Lung (tissue), 12 donors: ENCODE measurements around the gene CADM2. TPM values are rescaled to one million over a fixed set of nuclear protein-coding genes. Genes with fewer than 3 reads are reported as not detected.
A peak's percentile ranks its signal among the peaks of the same experiment; 100 is the strongest.
"Not testable (repeated sequence)": the region's sequence is repeated elsewhere in the genome, so short reads cannot be mapped to it uniquely, and the experiment has no call there.

Source experiments
- ATAC-seq: fragments of 200-7000 bp; cut with Tn5 transposase; one replicate; pipeline ENCODE4 v1.9.1; 2020; ENCODE audit warnings: moderate number of reproducible peaks; ENCODE audit not compliant: insufficient read depth, low FRiP score
- DNase-seq, 3 donors: peaks; one replicate each; pipeline ENCODE4 v3.0.0-alpha.2; 2013 to 2017
- H3K27ac ChIP-seq, 2 donors: one replicate each; pipeline ENCODE4 v1.5.1; 2013; ENCODE audit warnings: mild to moderate bottlenecking in 2 of 2, moderate library complexity in 2 of 2, control low read depth in 1 of 2, inconsistent platforms in 1 of 2, low read depth in 1 of 2, low read length in 1 of 2
- H3K27me3 ChIP-seq, 3 donors: one replicate each; pipeline ENCODE4 v1.5.1; 2013; ENCODE audit warnings: low read length in 2 of 3; ENCODE audit not compliant: control insufficient read depth in 3 of 3, insufficient read depth in 3 of 3
- H3K36me3 ChIP-seq, 4 donors: one replicate each; pipeline ENCODE4 v1.5.1; 2013; ENCODE audit warnings: low read length in 4 of 4, mild to moderate bottlenecking in 1 of 4, moderate library complexity in 1 of 4; ENCODE audit not compliant: control insufficient read depth in 4 of 4, insufficient read depth in 4 of 4
- H3K4me1 ChIP-seq, 5 donors: one replicate each; pipeline ENCODE4 v1.5.1; 2013; ENCODE audit warnings: low read length in 5 of 5, mild to moderate bottlenecking in 2 of 5, moderate library complexity in 1 of 5; ENCODE audit not compliant: control insufficient read depth in 5 of 5, insufficient read depth in 5 of 5
- H3K4me3 ChIP-seq: one replicate; pipeline ENCODE4 v1.5.1; 2013; ENCODE audit warnings: mild to moderate bottlenecking, control low read depth, moderate library complexity
- H3K9ac ChIP-seq, 2 donors: one replicate each; pipeline ENCODE4 v1.5.1; 2013; ENCODE audit warnings: low read length in 2 of 2, control low read depth in 1 of 2; ENCODE audit not compliant: insufficient read depth in 1 of 2
- H3K9me3 ChIP-seq, 4 donors: one replicate each; pipeline ENCODE4 v1.5.1; 2013; ENCODE audit warnings: low read length in 3 of 4, mild to moderate bottlenecking in 1 of 4, moderate library complexity in 1 of 4; ENCODE audit not compliant: control insufficient read depth in 4 of 4, insufficient read depth in 3 of 4
- CTCF ChIP-seq: IDR thresholded peaks from 2 replicates; pipeline ENCODE4 v1.5.1; 2012; ENCODE audit warnings: mild to moderate bottlenecking; ENCODE audit errors: control extremely low read depth, extremely low read depth
- WGBS, 2 donors: extraction: QIAGEN DNeasy Blood & Tissue Kit; methylation state at CpG; one replicate each; pipeline ENCODE4 v1.1.7; 2013; 5-methylcytosine and 5-hydroxymethylcytosine counted together
- polyA plus RNA-seq, 2 donors: library from polyadenylated mRNA; stranded (reverse); fragments of 200-250 nt; gene quantifications; one replicate each; pipeline ENCODE4 v1.2.1, GENCODE V29; 2013
- total RNA-seq, 2 donors: library from RNA; depleted of rRNA in 1 of 2; stranded (reverse); fragments of >200 nt in 1 of 2; gene quantifications; one replicate each; pipeline ENCODE4 v1.2.1, GENCODE V29; 2014 to 2021
- donor health status: control.
- donor health status: control.
- donor health status: Bipolar disorder and iron deficiency.
- donor health status: healthy.
- donor health status: DM: yes; HTN: yes; CAD: no.

CADM2 gene
- total and polyA plus RNA-seq, 4 donors = 0.14 to 3.3 (median 0.32) TPM

- no peaks in the 10 kb centered on the region for H3K9me3 ChIP-seq
- DNase-seq = peak in 2 of 3 donors; percentile 35 to 70
- WGBS, 2 donors = 90 to 92% methylated on average over 1 of the region's 1 CpG
- H3K4me3 ChIP-seq = no peak overlapping the region
- H3K27me3 ChIP-seq = no peaks in the 10 kb centered on the region
- ATAC-seq = no peak
- TF ChIP-seq CTCF = no peak
- no peaks in the 10 kb centered on the region for H3K4me1 ChIP-seq
- no peak overlapping the region for H3K9ac ChIP-seq
- H3K27ac ChIP-seq = no peak overlapping the region
- H3K36me3 ChIP-seq = no peaks in the 10 kb centered on the region
These were observed 732.4 kb downstream of the CADM2 start for GRCh38 chr3:85691196-85691595.

- no peak overlapping the region for H3K9ac ChIP-seq
- H3K4me3 ChIP-seq = no peak overlapping the region
- H3K9me3 ChIP-seq = peaks cover 0 to 6% (median 0%) of the 10 kb centered on the region in 4 donors
- WGBS, 2 donors = 79 to 80% methylated on average over 1 of the region's 1 CpG
- no peaks in the 10 kb centered on the region for H3K36me3 ChIP-seq
- no peak for ATAC-seq
- no peaks in the 10 kb centered on the region for H3K4me1 ChIP-seq
- H3K27ac ChIP-seq = no peak overlapping the region
- no peaks in the 10 kb centered on the region for H3K27me3 ChIP-seq
- TF ChIP-seq CTCF = no peak
- no peak for DNase-seq
These were observed 738.4 kb downstream of the CADM2 start for GRCh38 chr3:85697156-85697555.

- no peaks in the 10 kb centered on the region for H3K36me3 ChIP-seq
- no peak overlapping the region for H3K4me3 ChIP-seq
- H3K27ac ChIP-seq = no peak overlapping the region
- H3K9ac ChIP-seq = no peak overlapping the region
- H3K9me3 ChIP-seq = no peaks in the 10 kb centered on the region
- WGBS, 2 donors = 86% methylated on average over 2 of the region's 2 CpGs
- no peak for DNase-seq
- no peak for TF ChIP-seq CTCF
- ATAC-seq = no peak
- H3K27me3 ChIP-seq = no peaks in the 10 kb centered on the region
- H3K4me1 ChIP-seq = no peaks in the 10 kb centered on the region
These were observed 747.3 kb downstream of the CADM2 start for GRCh38 chr3:85706130-85706529.

- H3K4me3 ChIP-seq, H3K27me3 ChIP-seq, H3K9ac ChIP-seq, H3K4me1 ChIP-seq, ATAC-seq, DNase-seq, H3K27ac ChIP-seq, H3K9me3 ChIP-seq, H3K36me3 ChIP-seq: not testable (repeated sequence)
- 77 to 82% methylated on average over 1 of the region's 1 CpG for WGBS, 2 donors
These were observed 749.5 kb downstream of the CADM2 start for GRCh38 chr3:85708325-85708724.
